Mucosa of stomach (tissue), 1 donor: ENCODE data around the gene CTPS1.
A peak's percentile ranks its signal among the peaks of the same experiment; 100 is the strongest.

ENCODE experiments used
- H3K27me3 ChIP-seq: one replicate; pipeline ENCODE4 v1.7.0; 2013; ENCODE audit warnings: mild to moderate bottlenecking, low read length; ENCODE audit not compliant: control insufficient read depth, insufficient read depth
- H3K36me3 ChIP-seq: one replicate; pipeline ENCODE4 v1.7.0; 2013; ENCODE audit warnings: low read length; ENCODE audit not compliant: control insufficient read depth, insufficient read depth
- H3K4me1 ChIP-seq: one replicate; pipeline ENCODE4 v1.7.0; 2013; ENCODE audit warnings: mild to moderate bottlenecking, low read length; ENCODE audit not compliant: control insufficient read depth, insufficient read depth
- H3K4me3 ChIP-seq: one replicate; pipeline ENCODE4 v1.7.0; 2013; ENCODE audit warnings: low read length
- H3K9ac ChIP-seq: one replicate; pipeline ENCODE4 v1.7.0; 2013; ENCODE audit warnings: mild to moderate bottlenecking, low read length, moderate library complexity
- H3K9me3 ChIP-seq: one replicate; pipeline ENCODE4 v1.7.0; 2013; ENCODE audit warnings: mild to moderate bottlenecking, low read length, moderate library complexity; ENCODE audit not compliant: control insufficient read depth
- donor health status: Pancreatic carcinoma.

The CTPS1 gene

DNA sequence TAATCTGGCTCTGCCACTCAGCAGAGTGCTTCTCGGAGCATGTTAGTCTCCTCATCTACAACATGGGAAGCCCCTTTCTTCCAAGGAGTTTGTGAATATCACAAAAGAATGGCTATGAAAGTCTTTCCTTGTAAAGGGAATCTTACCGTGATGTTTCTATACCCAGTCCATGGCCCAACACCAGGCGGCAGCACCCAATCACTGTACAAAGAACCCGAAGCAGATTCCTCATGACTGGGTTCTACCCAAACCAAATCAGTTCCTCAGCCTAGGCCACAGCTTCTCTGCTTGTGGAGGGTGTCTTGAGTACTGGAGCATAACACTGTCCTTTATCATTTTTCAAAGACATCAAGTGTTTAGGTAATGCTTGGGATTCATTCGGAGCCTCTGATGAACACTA, 58.6 kb downstream of the CTPS1 start:
- Histone ChIP-seq H3K9me3 (no peaks in the 10 kb centered on the region), H3K4me1 (no peaks in the 10 kb centered on the region), H3K36me3 (no peaks in the 10 kb centered on the region), H3K9ac (no peak overlapping the region), H3K27me3 (no peaks in the 10 kb centered on the region), H3K4me3 (no peak overlapping the region)

DNA sequence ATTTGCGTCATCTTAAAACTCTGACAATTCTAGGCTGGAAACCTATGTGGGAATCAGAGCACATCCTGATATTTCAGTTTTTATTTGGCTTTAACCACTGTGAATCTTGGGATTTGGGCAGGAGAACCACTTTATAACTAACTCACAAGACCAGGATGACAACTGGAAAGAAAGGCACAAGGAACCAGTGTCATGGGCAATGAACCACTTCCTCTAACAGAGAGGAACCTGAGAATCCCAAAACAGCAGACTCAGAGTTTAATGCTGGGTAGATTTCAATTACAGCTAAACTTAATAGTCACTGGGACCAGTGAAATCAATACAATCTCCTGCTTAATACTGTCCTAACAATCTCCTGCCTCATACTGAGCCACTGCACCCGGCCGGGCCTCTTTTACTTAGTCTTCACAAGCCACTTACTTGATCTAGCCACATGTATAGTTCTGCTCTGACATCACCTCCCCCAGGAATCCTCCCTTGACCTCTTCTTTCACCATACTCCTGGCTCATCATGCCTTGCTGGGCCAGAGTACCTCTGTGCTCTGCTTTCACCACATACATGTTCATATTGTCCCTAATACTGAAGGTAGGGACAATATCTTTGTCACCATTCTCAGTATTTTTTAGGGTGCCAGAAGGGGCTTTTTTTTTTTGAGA, 62.2 kb downstream of the CTPS1 start:
- Histone ChIP-seq H3K9me3 (no peaks in the 10 kb centered on the region), H3K4me1 (peaks cover 26% of the 10 kb centered on the region), H3K27me3 (no peaks in the 10 kb centered on the region), H3K9ac (no peak overlapping the region), H3K4me3 (no peak overlapping the region), H3K36me3 (no peaks in the 10 kb centered on the region)

- H3K4me3 ChIP-seq: no peak overlapping the region
- peak overlapping the region; percentile 36 for H3K9ac ChIP-seq
- peaks cover 31% of the 10 kb centered on the region for H3K4me1 ChIP-seq
- no peaks in the 10 kb centered on the region for H3K27me3 ChIP-seq
- no peaks in the 10 kb centered on the region for H3K36me3 ChIP-seq
- H3K9me3 ChIP-seq: no peaks in the 10 kb centered on the region
These were observed 64.7 kb downstream of the CTPS1 start for GRCh38 chr1:41044187-41044586.

- no peaks in the 10 kb centered on the region for H3K9me3 ChIP-seq
- H3K9ac ChIP-seq: peak overlapping the region; percentile 26
- no peaks in the 10 kb centered on the region for H3K36me3 ChIP-seq
- no peak overlapping the region for H3K4me3 ChIP-seq
- peaks cover 31% of the 10 kb centered on the region for H3K4me1 ChIP-seq
- no peaks in the 10 kb centered on the region for H3K27me3 ChIP-seq
These were observed 66.2 kb downstream of the CTPS1 start for GRCh38 chr1:41045740-41046139.

DNA sequence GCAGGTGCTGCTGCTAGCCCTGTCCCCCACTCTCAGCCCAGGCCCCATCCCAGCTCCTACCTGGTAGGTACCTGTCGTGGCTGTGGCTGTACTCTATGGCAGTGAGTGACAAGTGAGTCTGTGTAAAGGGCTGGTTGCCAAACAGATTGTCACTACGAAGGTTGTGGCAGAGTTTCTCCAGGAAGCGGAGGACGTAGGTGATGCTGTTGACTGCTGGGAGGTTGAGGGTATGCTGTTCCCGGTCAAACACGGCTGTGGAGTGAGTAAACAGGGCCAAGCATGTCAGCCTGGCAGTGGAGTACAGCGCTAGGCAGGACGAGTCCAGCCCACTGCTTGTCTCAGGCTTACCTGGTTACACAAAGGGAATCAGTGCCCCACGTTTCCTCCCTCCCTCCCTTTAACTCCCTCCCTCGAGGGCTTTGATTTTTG, 66.9 kb downstream of the CTPS1 start:
- H3K27me3 ChIP-seq: no peaks in the 10 kb centered on the region
- H3K36me3 ChIP-seq: no peaks in the 10 kb centered on the region
- H3K4me1 ChIP-seq: peaks cover 31% of the 10 kb centered on the region
- H3K9me3 ChIP-seq: no peaks in the 10 kb centered on the region
- H3K9ac ChIP-seq: peak overlapping the region; percentile 26
- no peak overlapping the region for H3K4me3 ChIP-seq

- Histone ChIP-seq H3K9ac (no peak overlapping the region), H3K4me3 (no peak overlapping the region), H3K36me3 (no peaks in the 10 kb centered on the region)
These were observed 69.0 kb downstream of the CTPS1 start for GRCh38 chr1:41048540-41048939.

GRCh38 chr1:41051022-41051421, 71.5 kb downstream of the CTPS1 start:
- peaks cover 12% of the 10 kb centered on the region for H3K4me1 ChIP-seq
- H3K9me3 ChIP-seq: no peaks in the 10 kb centered on the region
- H3K36me3 ChIP-seq: no peaks in the 10 kb centered on the region
- no peaks in the 10 kb centered on the region for H3K27me3 ChIP-seq
- H3K9ac ChIP-seq: no peak overlapping the region
- no peak overlapping the region for H3K4me3 ChIP-seq

More at GRCh38 chr1:41048540-41048939, 69.0 kb downstream of the CTPS1 start:
- Histone ChIP-seq H3K9me3 (no peaks in the 10 kb centered on the region), H3K27me3 (no peaks in the 10 kb centered on the region), H3K4me1 (peaks cover 31% of the 10 kb centered on the region)

GRCh38 chr1:41053316-41053715, 73.8 kb downstream of the CTPS1 start:
- Histone ChIP-seq H3K27me3 (no peaks in the 10 kb centered on the region), H3K9ac (no peak overlapping the region), H3K9me3 (no peaks in the 10 kb centered on the region), H3K36me3 (no peaks in the 10 kb centered on the region), H3K4me3 (no peak overlapping the region), H3K4me1 (no peaks in the 10 kb centered on the region)

DNA sequence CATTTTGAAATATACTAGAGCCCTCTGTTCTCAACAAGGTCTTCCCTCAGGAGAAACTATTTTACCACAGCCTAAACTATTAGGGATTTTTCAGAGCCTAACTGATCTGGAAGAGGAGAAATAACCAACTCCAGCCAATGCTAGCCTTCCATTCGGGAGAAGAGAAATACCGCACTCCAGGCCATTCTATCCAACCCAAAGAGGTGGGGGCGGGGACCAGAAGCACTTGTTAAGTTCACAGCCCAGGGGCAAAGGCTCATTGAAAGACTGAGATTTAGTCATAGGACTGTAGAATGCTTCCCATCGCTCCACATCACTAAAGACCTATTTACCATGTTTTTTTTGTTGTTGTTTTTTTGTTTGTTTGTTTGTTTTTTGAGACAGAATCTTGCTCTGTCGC, 77.4 kb downstream of the CTPS1 start:
- Histone ChIP-seq H3K9ac (no peak overlapping the region), H3K4me3 (no peak overlapping the region), H3K4me1 (no peaks in the 10 kb centered on the region), H3K36me3 (no peaks in the 10 kb centered on the region), H3K9me3 (no peaks in the 10 kb centered on the region), H3K27me3 (no peaks in the 10 kb centered on the region)
